Thyroid gland (tissue), 4 donors: Measurements from ENCODE around the gene PKD1. TPM values are rescaled to one million over a fixed set of nuclear protein-coding genes. Genes with fewer than 3 reads are reported as not detected.

Source experiments
- DNase-seq, 2 donors: peaks; one replicate each; pipeline ENCODE4 v3.0.0-alpha.2; 2019
- H3K27ac ChIP-seq, 3 donors: fragments of 200-600 bp; sonication (generic); 1 replicate in 2 of 3; 2 replicates in 1 of 3; pipeline ENCODE4 v1.5.1; 2016 to 2019; ENCODE audit warnings: mild to moderate bottlenecking in 1 of 3, moderate library complexity in 1 of 3
- H3K27me3 ChIP-seq: fragments of 200-600 bp; sonication (generic); one replicate; pipeline ENCODE4 v1.5.1; 2019
- H3K36me3 ChIP-seq, 2 donors: fragments of 200-600 bp; sonication (generic); one replicate each; pipeline ENCODE4 v1.5.1; 2016 to 2019
- H3K4me1 ChIP-seq, 2 donors: fragments of 200-600 bp; sonication (generic); one replicate each; pipeline ENCODE4 v1.5.1; 2017 to 2019
- H3K4me3 ChIP-seq, 3 donors: fragments of 200-600 bp; sonication (generic); replicated peaks in 1 of 3; 1 replicate in 2 of 3; 2 replicates in 1 of 3; pipeline ENCODE4 v1.5.1; 2016; ENCODE audit warnings: mild to moderate bottlenecking in 1 of 3
- H3K9me3 ChIP-seq: fragments of 200-600 bp; sonication (generic); one replicate; pipeline ENCODE4 v1.5.1; 2017
- POLR2A ChIP-seq, 2 donors: fragments of 450-650 bp; IDR thresholded peaks; one replicate each; pipeline ENCODE4 v1.6.1; 2017; ENCODE audit warnings: antibody characterized with exemption in 2 of 2, mild to moderate bottlenecking in 2 of 2, moderate library complexity in 1 of 2
- WGBS, 2 donors: methylation state at CpG; one replicate each; pipeline ENCODE4 v1.1.5; 2017; 5-methylcytosine and 5-hydroxymethylcytosine counted together
- intact Hi-C: fragments of 100-400 bp; cut with DNase I; formaldehyde crosslinking; loops from one replicate; pipeline ENCODE4 v1.15.1; 2023
- total RNA-seq, 4 donors: library from RNA; depleted of rRNA; stranded (reverse); fragments of >200 nt; gene quantifications; one replicate each; pipeline ENCODE4 v1.2.3, GENCODE V29; 2016
- TF ChIP-seq, protein P1 (sequence below), 6 experiments: fragments of 200-600 bp in 3 of 6; fragments of 450-650 bp in 3 of 6; sonication (generic) in 3 of 6; IDR thresholded peaks; one replicate each; pipeline ENCODE4 v1.5.1; 2016 to 2019; ENCODE audit warnings: antibody characterized with exemption in 6 of 6, mild to moderate bottlenecking in 2 of 6, inconsistent platforms in 1 of 6, moderate library complexity in 1 of 6

The PKD1 gene
- total RNA-seq, 4 donors from 2014 or later: 66.9 to 153 (median 87.7) TPM

DNA sequence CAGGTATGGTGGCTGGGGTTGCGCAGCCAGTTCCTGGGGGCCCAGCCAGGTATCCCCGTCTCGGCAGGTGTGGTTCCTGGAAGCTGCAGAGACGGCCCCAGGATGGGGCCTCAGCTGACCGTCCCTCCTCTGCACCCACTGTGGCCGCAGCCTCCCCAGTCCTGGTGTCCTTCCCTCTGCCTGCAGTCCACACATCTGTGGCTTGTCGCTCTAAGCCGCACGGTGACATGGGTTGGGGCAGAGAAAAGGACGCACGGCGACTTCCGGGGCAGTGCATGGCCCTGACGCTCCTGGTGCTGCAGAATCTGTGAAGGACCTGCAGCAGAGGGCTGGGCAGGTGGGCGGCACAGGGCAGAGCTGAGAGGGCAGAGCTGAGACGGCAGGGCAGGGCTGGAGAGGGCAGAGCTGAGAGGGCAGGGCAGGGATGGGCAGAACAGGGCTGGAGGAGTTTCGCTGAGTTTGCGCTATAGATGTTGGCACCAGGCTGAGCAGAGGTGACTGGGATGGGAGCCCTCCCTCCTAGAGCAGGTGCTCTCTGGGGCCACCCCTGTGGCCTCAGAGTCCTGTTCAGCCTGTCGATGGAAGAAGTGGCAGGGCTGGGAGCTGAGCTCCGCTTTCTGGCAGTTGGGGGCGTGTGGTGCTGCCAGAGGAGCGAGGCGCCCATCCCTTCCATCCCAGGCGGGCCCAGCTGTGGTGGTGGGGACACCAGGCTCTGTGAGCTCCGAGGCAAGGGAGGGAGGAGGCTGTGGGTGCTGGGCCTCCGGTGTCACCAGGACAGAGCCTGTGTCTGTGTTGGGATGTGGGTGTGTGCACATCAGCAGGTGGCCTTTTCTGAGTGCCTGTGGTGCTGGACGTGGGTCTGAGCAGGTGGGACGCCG lies 64.9 kb downstream of the PKD1 start:
- H3K4me1 ChIP-seq: peaks cover 12 to 21% of the 10 kb centered on the region in 2 donors
- peaks cover 29 to 41% of the 10 kb centered on the region in 2 donors for H3K36me3 ChIP-seq
- H3K27me3 ChIP-seq: no peaks in the 10 kb centered on the region
- TF ChIP-seq, protein P1, sequence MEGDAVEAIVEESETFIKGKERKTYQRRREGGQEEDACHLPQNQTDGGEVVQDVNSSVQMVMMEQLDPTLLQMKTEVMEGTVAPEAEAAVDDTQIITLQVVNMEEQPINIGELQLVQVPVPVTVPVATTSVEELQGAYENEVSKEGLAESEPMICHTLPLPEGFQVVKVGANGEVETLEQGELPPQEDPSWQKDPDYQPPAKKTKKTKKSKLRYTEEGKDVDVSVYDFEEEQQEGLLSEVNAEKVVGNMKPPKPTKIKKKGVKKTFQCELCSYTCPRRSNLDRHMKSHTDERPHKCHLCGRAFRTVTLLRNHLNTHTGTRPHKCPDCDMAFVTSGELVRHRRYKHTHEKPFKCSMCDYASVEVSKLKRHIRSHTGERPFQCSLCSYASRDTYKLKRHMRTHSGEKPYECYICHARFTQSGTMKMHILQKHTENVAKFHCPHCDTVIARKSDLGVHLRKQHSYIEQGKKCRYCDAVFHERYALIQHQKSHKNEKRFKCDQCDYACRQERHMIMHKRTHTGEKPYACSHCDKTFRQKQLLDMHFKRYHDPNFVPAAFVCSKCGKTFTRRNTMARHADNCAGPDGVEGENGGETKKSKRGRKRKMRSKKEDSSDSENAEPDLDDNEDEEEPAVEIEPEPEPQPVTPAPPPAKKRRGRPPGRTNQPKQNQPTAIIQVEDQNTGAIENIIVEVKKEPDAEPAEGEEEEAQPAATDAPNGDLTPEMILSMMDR (IDR thresholded peaks at IDR 0.05): no peak
- no peak for TF ChIP-seq POLR2A (IDR thresholded peaks at IDR 0.05)
- no peak overlapping the region for H3K27ac ChIP-seq
- intact Hi-C loops: no loop called here
- no peaks in the 10 kb centered on the region for H3K9me3 ChIP-seq
- H3K4me3 ChIP-seq: no peak overlapping the region
- no peak for DNase-seq
- 94 to 95% methylated on average over 19 to 22 of the region's 29 CpGs for WGBS, 2 donors

DNA sequence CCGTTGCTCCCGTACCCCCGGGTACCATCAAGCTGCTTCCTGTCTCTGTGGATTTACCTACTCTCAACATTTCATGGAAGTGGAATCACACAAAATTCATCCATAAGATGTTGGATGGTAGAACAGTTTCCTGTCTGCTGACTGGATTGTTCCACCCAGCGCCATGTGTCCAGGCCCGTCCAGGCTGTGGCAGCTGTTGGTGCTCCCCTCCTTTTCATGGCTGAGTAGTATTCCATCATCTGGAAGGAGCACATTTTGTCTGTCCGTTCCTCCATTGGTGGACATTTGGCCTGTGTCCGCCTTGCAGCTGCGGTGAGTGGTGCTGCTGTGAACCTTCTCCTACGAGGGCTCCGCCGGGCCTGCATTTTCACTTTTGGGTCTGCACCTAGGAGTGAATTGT lies 69.6 kb downstream of the PKD1 start:
- H3K36me3 ChIP-seq: peaks cover 29 to 51% of the 10 kb centered on the region in 2 donors
- DNase-seq: no peak
- 98 to 99% methylated on average over 9 to 11 of the region's 11 CpGs for WGBS, 2 donors

DNA sequence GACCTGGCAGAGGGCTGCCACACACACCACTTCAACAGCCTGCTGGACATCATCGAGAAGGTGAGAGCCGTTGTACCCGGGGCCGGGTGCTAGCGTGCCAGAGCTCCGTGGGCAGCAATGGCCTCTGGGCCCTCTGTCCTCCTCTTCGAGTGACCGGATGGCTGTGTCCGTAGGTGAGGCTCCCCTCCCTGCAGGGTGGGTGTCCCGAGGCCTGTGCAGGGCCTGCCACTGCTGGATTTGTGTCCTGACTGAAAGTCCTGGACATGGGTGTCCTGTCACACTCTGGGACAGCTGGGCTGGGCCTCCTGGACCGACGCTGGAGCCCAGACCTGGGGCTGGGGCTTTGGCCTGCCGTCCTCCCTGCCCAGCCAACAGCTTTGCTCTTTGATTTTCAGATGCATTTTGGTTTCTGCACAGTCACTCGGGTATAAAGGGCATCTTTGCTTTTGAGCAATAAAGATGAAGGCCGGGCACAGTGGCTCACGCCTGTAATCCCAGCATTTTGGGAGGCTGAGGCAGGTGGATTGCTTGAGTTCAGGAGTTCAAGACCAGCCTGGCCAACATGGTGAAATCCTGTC lies 71.2 kb downstream of the PKD1 start:
- no peaks in the 10 kb centered on the region for H3K27me3 ChIP-seq
- no peak for DNase-seq
- WGBS, 2 donors: 94 to 97% methylated on average over 6 to 8 of the region's 16 CpGs
- H3K27ac ChIP-seq: no peak overlapping the region
- peaks cover 29 to 45% of the 10 kb centered on the region in 2 donors for H3K36me3 ChIP-seq
- intact Hi-C loops: no loop called here
- H3K4me3 ChIP-seq: no peak overlapping the region
- no peaks in the 10 kb centered on the region for H3K9me3 ChIP-seq
- no peak for TF ChIP-seq POLR2A (IDR thresholded peaks at IDR 0.05)
- TF ChIP-seq, protein P1 (IDR thresholded peaks at IDR 0.05): no peak
- no peaks in the 10 kb centered on the region for H3K4me1 ChIP-seq

More for the DNA sequence above, 69.6 kb downstream of the PKD1 start:
- Histone ChIP-seq H3K9me3 (no peaks in the 10 kb centered on the region), H3K27ac (no peak overlapping the region), H3K27me3 (no peaks in the 10 kb centered on the region), H3K4me1 (no peaks in the 10 kb centered on the region), H3K4me3 (no peak overlapping the region)
- intact Hi-C loops: no loop called here
- TF ChIP-seq, protein P1 (IDR thresholded peaks at IDR 0.05): no peak
- TF ChIP-seq POLR2A (IDR thresholded peaks at IDR 0.05): no peak

DNA sequence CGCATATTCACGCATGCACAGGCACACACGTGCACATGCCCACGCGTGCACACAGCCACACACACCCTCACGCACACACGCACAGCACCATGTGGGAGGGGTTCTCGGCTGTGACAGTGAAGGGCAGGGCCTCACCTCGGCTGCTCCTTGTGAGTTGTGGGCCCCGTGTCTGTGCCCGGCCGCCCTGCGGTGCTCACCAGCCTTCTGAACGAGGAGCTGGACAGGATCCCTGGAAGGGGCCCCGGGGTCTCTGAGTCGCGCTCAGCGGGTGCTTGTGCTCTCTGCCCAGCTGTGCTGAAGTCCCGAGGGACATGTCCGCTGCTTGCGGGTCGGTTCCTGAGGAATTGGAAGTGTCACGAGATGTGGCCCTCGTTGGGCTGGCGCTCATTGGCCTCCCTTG lies 71.8 kb downstream of the PKD1 start:
- Histone ChIP-seq H3K4me3 (no peak overlapping the region), H3K4me1 (no peaks in the 10 kb centered on the region), H3K27me3 (no peaks in the 10 kb centered on the region), H3K9me3 (no peaks in the 10 kb centered on the region), H3K36me3 (peaks cover 29 to 43% of the 10 kb centered on the region in 2 donors), H3K27ac (no peak overlapping the region)
- TF ChIP-seq POLR2A (IDR thresholded peaks at IDR 0.05): no peak
- TF ChIP-seq, protein P1 (IDR thresholded peaks at IDR 0.05): no peak
- WGBS, 2 donors: 89 to 93% methylated on average over 17 to 21 of the region's 25 CpGs
- DNase-seq: no peak
- intact Hi-C loops: no loop called here

DNA sequence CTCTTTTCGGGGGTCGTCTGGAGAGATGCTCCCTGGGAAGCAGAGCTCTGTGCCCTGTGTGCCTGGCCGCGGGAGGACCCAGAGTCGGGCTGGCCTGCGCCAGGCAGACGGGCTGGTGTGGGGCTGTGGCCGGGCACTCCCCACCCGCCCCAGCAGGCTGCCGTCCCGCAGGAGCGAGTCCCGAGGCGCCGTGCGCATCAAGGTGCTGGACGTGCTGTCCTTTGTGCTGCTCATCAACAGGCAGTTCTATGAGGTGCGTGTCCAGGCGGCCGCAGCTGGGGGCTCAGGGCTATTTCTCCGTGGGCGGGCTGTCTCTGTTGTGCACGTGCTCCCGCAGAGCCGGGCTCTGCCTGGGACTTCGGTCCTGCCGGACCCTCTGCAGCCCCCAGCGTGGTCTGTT lies 72.9 kb downstream of the PKD1 start:
- no peak overlapping the region for H3K27ac ChIP-seq
- no peak overlapping the region for H3K4me3 ChIP-seq
- DNase-seq: no peak
- peaks cover 29 to 38% of the 10 kb centered on the region in 2 donors for H3K36me3 ChIP-seq
- WGBS, 2 donors: 98 to 100% methylated on average over 4 to 21 of the region's 28 CpGs
- TF ChIP-seq POLR2A (IDR thresholded peaks at IDR 0.05): no peak
- TF ChIP-seq, protein P1 (IDR thresholded peaks at IDR 0.05): no peak
- intact Hi-C loops: no loop called here
- H3K4me1 ChIP-seq: peaks cover 9 to 11% of the 10 kb centered on the region in 2 donors
- no peaks in the 10 kb centered on the region for H3K27me3 ChIP-seq
- H3K9me3 ChIP-seq: no peaks in the 10 kb centered on the region
